ENCODE measurements around the gene DYRK1A.

The DYRK1A gene

GRCh38 chr21:37554661-37555379, 188.2 kb downstream of the DYRK1A start:
- DNase-seq = no peak

GRCh38 chr21:37555672-37556261, 189.2 kb downstream of the DYRK1A start:
- DNase-seq = no peak

GRCh38 chr21:37557261-37557950, 190.8 kb downstream of the DYRK1A start:
- no peak for DNase-seq

- DNase-seq = no peak
Measured at GRCh38 chr21:37558676-37559211, 192.2 kb downstream of the DYRK1A start.

- DNase-seq = no peak
Measured at GRCh38 chr21:37560385-37560784, 193.8 kb downstream of the DYRK1A start.

GRCh38 chr21:37561506-37561905, 194.9 kb downstream of the DYRK1A start:
- DNase-seq = no peak

GRCh38 chr21:37561941-37562919, 195.7 kb downstream of the DYRK1A start:
- no peak for DNase-seq

- DNase-seq = no peak
Measured at GRCh38 chr21:37562920-37563640, 196.5 kb downstream of the DYRK1A start.

GRCh38 chr21:37563641-37564340, 197.2 kb downstream of the DYRK1A start:
- peak; percentile 80 to 91 (median 88) for DNase-seq

GRCh38 chr21:37564341-37564923, 197.9 kb downstream of the DYRK1A start:
- DNase-seq = peak; percentile 71 to 90 (median 84)

GRCh38 chr21:37564924-37565529, 198.5 kb downstream of the DYRK1A start:
- no peak for DNase-seq

GRCh38 chr21:37565530-37566223, 199.1 kb downstream of the DYRK1A start:
- no peak for DNase-seq

GRCh38 chr21:37566790-37567615, 200.4 kb downstream of the DYRK1A start:
- DNase-seq = no peak

- DNase-seq = no peak
Measured at GRCh38 chr21:37568415-37568814, 201.8 kb downstream of the DYRK1A start.

GRCh38 chr21:37568916-37569315, 202.3 kb downstream of the DYRK1A start:
- no peak for DNase-seq

- no peak for DNase-seq
Measured at GRCh38 chr21:37571442-37571841, 204.9 kb downstream of the DYRK1A start.

GRCh38 chr21:37574316-37574715, 207.7 kb downstream of the DYRK1A start:
- DNase-seq = no peak

GRCh38 chr21:37574751-37575150, 208.2 kb downstream of the DYRK1A start:
- no peak for DNase-seq

GRCh38 chr21:37575580-37575979, 209.0 kb downstream of the DYRK1A start:
- no peak for DNase-seq
